Natural killer cell treated with Interleukin-12 subunit alpha and Interleukin-12 subunit beta and Interleukin-15 and Interleukin-18, amount 100 ng/mL, for 72 hours (primary cell): Measurements from ENCODE around the gene SYT1. TPM values are rescaled to one million over a fixed set of nuclear protein-coding genes. Genes with fewer than 3 reads are reported as not detected.
"Not testable (repeated sequence)": the region's sequence is repeated elsewhere in the genome, so short reads cannot be mapped to it uniquely, and the experiment has no call there.

ENCODE experiments used
- ATAC-seq, 2 donors: fragments of 150-1000 bp; cut with Tn5 transposase in 1 of 2; sonication (Bioruptor Pico), chemical (Tn5 transposase) in 1 of 2; 2 replicates each; pipeline ENCODE4 v1.10.0; 2021
- DNase-seq: peaks from one replicate; pipeline ENCODE4 v3.0.0; 2022; ENCODE audit warnings: low spot score
- H3K27ac Mint-ChIP-seq, 2 donors: 1 replicate in 1 of 2; 2 replicates in 1 of 2; pipeline ENCODE4 v1.8.0; 2022; ENCODE audit warnings: mixed read lengths in 2 of 2, mild to moderate bottlenecking in 1 of 2, moderate library complexity in 1 of 2
- H3K27me3 Mint-ChIP-seq, 2 donors: 1 replicate in 1 of 2; 2 replicates in 1 of 2; pipeline ENCODE4 v1.8.0; 2022; ENCODE audit warnings: mixed read lengths in 2 of 2
- H3K36me3 Mint-ChIP-seq: one replicate; pipeline ENCODE4 v1.8.0; 2022; ENCODE audit warnings: mixed read lengths
- H3K4me1 Mint-ChIP-seq, 2 donors: 1 replicate in 1 of 2; 2 replicates in 1 of 2; pipeline ENCODE4 v1.8.0; 2022; ENCODE audit warnings: low read depth in 2 of 2, mixed read lengths in 2 of 2, mild to moderate bottlenecking in 1 of 2
- H3K4me3 Mint-ChIP-seq: one replicate; pipeline ENCODE4 v1.8.0; 2022; ENCODE audit warnings: mixed read lengths
- H3K9me3 Mint-ChIP-seq: 2 replicates; pipeline ENCODE4 v1.8.0; 2022; ENCODE audit warnings: mixed read lengths
- total RNA-seq, 2 donors: library from RNA; stranded (reverse); gene quantifications; one replicate each; pipeline ENCODE4 v1.2.3, GENCODE V29; 2022

The SYT1 gene
- not detected for total RNA-seq

DNA sequence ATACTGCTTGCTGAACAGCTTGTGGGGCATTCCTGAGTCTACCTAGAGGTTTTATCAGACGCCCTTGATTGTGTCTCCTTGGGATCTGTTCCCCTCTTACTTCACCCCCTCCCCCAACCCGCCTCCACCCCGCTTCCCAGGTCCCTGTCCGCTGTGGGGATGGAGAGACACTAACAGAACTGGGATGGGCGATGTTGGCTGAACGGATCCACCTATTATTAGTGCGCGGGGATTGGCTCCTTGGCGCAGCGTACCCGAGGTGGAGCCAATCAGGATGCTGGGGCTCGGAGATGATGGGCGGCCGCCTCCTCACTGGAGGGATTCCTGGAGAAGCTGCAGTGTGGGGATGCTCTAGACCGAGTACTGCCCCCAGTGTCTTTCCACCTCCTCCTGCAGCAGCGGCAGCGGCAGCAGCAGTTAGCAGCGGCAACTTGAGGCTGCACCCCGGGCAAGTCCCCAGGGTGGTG is at the start of gene SYT1:
Gene SYT1 (plus strand): TSS at position 372 of the 467 bp plus-strand sequence.
- Mint-ChIP-seq H3K27ac (no peak within 1 kb of the TSS), H3K4me1 (no peaks in the 10 kb centered on the region), H3K36me3 (no peaks in the 10 kb centered on the region), H3K27me3 (peaks cover 0 to 3% of the 10 kb centered on the region in 2 donors), H3K9me3 (peaks cover 6% of the 10 kb centered on the region), H3K4me3 (no peak within 1 kb of the TSS)
- ATAC-seq (peak in 1 of 2 donors; percentile 24), DNase-seq (no peak)

DNA sequence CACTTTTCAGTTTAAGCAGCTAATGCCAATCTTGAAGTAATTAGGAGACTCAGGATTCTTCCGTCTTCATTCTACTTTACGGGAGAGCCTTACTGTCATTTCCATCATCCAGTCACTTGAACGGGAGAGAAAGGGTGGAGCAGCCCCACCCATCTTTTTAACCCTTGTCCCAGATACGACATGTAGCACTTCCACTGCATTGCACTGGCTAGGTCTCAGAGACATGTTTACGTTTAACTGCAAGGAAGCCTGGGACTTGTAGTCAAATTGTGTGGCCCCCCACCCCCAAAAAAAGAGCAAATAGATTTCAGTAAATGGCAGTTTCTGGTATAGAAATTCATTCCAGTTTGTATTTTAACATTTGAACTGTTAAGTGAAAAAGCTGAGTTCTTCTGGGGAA is 46.1 kb upstream of the SYT1 start:
- H3K4me1 Mint-ChIP-seq: no peaks in the 10 kb centered on the region
- ATAC-seq (no peak), DNase-seq (no peak)
- H3K27ac Mint-ChIP-seq: no peak overlapping the region
- H3K27me3 Mint-ChIP-seq: no peaks in the 10 kb centered on the region
- H3K36me3 Mint-ChIP-seq: peaks cover 5% of the 10 kb centered on the region
- H3K4me3 Mint-ChIP-seq: no peak overlapping the region
- peaks cover 15% of the 10 kb centered on the region for H3K9me3 Mint-ChIP-seq

DNA sequence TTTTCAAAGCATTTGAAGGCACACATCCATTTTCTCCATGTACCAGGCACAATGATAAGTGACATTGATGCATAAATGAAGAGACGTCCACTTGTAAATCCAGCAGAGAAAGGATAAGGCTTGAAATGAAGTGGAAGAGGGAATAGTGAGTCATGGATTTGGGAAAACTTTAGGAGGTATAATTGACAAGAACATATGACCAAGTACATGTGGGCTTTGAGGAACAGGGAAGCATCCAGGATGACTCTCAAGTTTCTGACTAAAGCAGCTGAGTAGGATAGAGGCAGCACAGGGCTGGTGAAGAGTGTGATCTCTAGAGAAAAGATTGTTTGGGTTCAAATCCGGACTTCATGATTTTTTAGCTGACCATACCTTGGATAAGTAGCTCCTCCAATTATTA is 43.6 kb upstream of the SYT1 start:
- no peak overlapping the region for H3K4me3 Mint-ChIP-seq
- no peaks in the 10 kb centered on the region for H3K36me3 Mint-ChIP-seq
- no peak overlapping the region for H3K27ac Mint-ChIP-seq
- DNase-seq (no peak), ATAC-seq (no peak)
- no peaks in the 10 kb centered on the region for H3K4me1 Mint-ChIP-seq
- peaks cover 11% of the 10 kb centered on the region for H3K9me3 Mint-ChIP-seq
- H3K27me3 Mint-ChIP-seq: no peaks in the 10 kb centered on the region

GRCh38 chr12:78824918-78825317 is 39.7 kb upstream of the SYT1 start:
- no peak for DNase-seq
- no peaks in the 10 kb centered on the region for H3K36me3 Mint-ChIP-seq
- no peak overlapping the region for H3K4me3 Mint-ChIP-seq
- ATAC-seq: no peak
- no peak overlapping the region for H3K27ac Mint-ChIP-seq
- H3K9me3 Mint-ChIP-seq: peaks cover 13% of the 10 kb centered on the region
- H3K27me3 Mint-ChIP-seq: no peaks in the 10 kb centered on the region
- no peaks in the 10 kb centered on the region for H3K4me1 Mint-ChIP-seq

DNA sequence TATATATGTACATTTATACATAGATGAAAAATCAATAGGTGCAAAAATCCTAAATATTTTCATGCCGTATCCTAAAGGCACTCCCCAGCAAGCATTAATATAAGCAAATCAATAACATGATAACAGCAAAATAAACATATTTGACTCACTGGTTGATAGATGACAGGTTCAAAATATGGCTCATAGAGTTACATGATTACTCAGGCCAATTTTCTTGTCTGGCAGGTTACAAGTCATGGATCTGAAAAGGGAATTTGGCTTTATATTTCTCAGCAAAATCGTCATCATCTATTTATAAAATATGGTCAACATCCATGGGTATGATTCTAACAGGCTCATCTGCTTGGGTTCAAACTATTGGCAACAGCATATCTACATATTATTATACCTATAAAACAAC is 34.9 kb upstream of the SYT1 start:
- no peaks in the 10 kb centered on the region for H3K4me1 Mint-ChIP-seq
- H3K9me3 Mint-ChIP-seq: peaks cover 13% of the 10 kb centered on the region
- H3K27ac Mint-ChIP-seq: no peak overlapping the region

GRCh38 chr12:78835493-78835892 is 29.1 kb upstream of the SYT1 start:
- Mint-ChIP-seq H3K9me3 (peaks cover 4% of the 10 kb centered on the region), H3K27me3 (no peaks in the 10 kb centered on the region), H3K36me3 (no peaks in the 10 kb centered on the region), H3K27ac (no peak overlapping the region), H3K4me1 (no peaks in the 10 kb centered on the region), H3K4me3 (no peak overlapping the region)
- no peak for ATAC-seq
- no peak for DNase-seq

More for the DNA sequence above, 34.9 kb upstream of the SYT1 start:
- Mint-ChIP-seq H3K27me3 (no peaks in the 10 kb centered on the region), H3K36me3 (no peaks in the 10 kb centered on the region), H3K4me3 (no peak overlapping the region)
- ATAC-seq: no peak
- no peak for DNase-seq

DNA sequence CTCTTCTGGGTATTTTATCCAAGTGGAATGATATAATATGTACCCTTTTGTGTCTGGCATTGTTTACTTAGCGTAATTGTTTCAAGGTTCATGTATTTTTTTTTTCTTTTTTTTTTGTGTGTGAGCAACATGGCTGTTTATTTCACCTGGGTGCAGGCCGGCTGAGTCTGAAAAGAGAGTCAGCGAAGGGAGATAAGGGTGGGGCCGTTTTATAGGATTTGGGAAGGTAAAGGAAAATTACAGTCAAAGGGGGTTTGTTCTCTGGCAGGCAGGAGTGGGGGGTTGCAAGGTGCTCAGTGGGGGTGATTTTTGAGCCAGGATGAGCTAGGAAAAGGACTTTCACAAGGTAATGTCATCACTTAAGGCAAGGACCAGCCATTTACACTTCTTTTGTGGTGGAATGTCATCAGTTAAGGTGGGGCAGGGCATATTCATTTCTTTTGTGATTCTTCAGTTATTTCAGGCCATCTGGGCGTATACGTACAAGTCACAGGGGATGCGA is 24.0 kb upstream of the SYT1 start:
- ATAC-seq, H3K36me3 Mint-ChIP-seq, H3K27ac Mint-ChIP-seq, DNase-seq, H3K4me3 Mint-ChIP-seq, H3K27me3 Mint-ChIP-seq, H3K9me3 Mint-ChIP-seq, H3K4me1 Mint-ChIP-seq: not testable (repeated sequence)

GRCh38 chr12:78853231-78853630 is 11.3 kb upstream of the SYT1 start:
- no peak for ATAC-seq
- Mint-ChIP-seq H3K4me3 (no peak overlapping the region), H3K36me3 (no peaks in the 10 kb centered on the region), H3K9me3 (peaks cover 8% of the 10 kb centered on the region), H3K27me3 (no peaks in the 10 kb centered on the region), H3K27ac (no peak overlapping the region), H3K4me1 (no peaks in the 10 kb centered on the region)
- no peak for DNase-seq

GRCh38 chr12:78863482-78864402 is 832 bp upstream of the SYT1 start:
- Mint-ChIP-seq H3K36me3 (no peaks in the 10 kb centered on the region), H3K4me3 (no peak overlapping the region), H3K27ac (no peak overlapping the region), H3K4me1 (no peaks in the 10 kb centered on the region), H3K9me3 (peaks cover 7% of the 10 kb centered on the region), H3K27me3 (peaks cover 0 to 3% of the 10 kb centered on the region in 2 donors)
- ATAC-seq (no peak), DNase-seq (no peak)

DNA sequence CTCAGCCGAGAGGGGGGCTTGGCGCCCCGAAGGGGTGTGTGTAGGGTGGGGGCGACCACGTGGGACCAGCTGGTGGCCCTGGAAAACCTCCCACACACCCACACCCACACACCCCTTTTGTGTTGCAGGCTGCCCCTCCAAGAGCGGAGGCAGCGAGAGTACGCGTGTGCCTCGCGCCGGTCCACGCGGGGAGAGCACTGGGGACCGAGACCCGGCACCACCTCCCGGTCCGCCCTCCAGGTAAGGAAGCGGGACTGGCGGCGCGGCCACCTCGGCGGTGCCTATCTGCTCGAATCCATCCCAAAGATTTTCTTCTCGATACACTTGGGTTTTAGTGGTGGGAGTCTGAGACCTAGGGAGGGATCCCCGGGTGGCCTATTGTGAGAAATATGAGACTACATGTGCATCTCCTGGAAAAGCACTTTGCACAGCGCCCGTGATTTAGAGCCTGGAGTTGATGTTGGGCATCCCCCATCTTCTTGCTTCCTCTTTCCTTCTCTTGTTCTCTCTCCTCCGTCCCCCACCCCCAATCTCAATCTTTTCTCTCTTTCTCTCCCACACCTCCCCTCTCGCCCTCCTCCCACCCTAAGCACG is 393 bp downstream of the SYT1 start:
- ATAC-seq (peak; percentile 27 to 43), DNase-seq (no peak)
- Mint-ChIP-seq H3K4me3 (no peak overlapping the region), H3K27ac (no peak overlapping the region), H3K9me3 (peaks cover 3% of the 10 kb centered on the region), H3K36me3 (no peaks in the 10 kb centered on the region), H3K27me3 (peaks cover 0 to 3% of the 10 kb centered on the region in 2 donors), H3K4me1 (no peaks in the 10 kb centered on the region)

DNA sequence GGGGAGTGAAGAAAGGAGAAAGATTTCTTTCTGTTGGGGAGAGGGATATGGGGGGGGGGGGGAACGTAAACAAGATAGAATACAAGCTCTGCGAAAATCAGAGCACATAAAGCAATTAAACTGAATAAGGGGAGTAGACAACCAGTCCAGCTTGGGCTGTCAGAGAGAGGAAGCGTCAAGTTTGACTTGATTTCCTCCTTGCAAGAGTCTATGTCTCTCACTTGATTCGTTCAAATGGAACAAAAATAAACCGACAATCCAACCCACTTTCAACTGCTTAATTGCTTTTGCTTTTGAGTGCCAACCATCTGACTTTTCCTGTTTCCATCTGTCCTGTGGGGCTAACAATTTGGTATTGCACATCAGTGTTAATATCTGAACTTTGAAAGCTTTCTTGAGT is 942 bp downstream of the SYT1 start:
- no peaks in the 10 kb centered on the region for H3K36me3 Mint-ChIP-seq
- no peak for ATAC-seq
- H3K9me3 Mint-ChIP-seq: peaks cover 3% of the 10 kb centered on the region
- H3K4me1 Mint-ChIP-seq: no peaks in the 10 kb centered on the region
- peaks cover 0 to 3% of the 10 kb centered on the region in 2 donors for H3K27me3 Mint-ChIP-seq
- DNase-seq: no peak
- H3K27ac Mint-ChIP-seq: no peak overlapping the region
- H3K4me3 Mint-ChIP-seq: no peak overlapping the region

DNA sequence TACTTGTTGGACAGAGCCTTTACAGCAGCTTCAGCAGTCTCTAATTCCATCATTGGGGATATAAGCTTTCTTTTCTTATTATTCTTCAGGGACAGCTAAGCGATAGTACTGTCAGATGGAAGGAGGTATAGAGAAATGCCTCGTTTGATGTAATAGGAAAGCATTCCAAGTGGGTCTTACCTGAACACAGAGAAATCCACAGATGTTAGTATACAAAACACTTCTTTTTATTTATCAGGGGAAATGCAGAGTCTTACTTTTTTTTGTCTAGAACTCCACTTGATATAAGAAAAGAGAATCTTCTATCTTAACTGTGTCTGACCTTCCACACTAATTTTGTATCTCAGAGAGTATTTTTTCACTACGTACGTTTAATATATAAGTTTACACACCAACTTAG is 1.9 kb downstream of the SYT1 start:
- Mint-ChIP-seq H3K27ac (no peak overlapping the region), H3K36me3 (no peaks in the 10 kb centered on the region), H3K9me3 (peaks cover 3% of the 10 kb centered on the region), H3K4me1 (no peaks in the 10 kb centered on the region), H3K27me3 (peaks cover 0 to 3% of the 10 kb centered on the region in 2 donors), H3K4me3 (no peak overlapping the region)
- ATAC-seq: no peak
- no peak for DNase-seq

DNA sequence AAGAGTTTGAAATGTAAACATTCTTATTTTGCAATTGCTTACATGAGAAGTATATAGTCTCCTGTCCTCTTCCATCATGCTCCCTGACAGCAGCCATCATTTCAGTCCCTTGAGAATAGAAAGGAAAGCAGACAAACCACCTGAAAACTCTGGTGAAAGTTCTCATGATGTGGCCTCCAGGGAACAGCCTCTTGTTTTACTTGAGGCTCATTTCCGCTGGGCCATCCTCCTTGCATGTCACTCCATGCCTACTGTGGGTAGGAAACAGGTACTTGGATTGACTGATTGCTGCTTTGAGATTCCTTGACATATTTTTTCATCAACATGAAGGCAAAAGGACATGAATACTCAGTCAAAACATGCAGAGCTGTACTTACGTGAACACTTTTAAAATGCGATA is 6.0 kb downstream of the SYT1 start:
- no peaks in the 10 kb centered on the region for H3K27me3 Mint-ChIP-seq
- no peak overlapping the region for H3K27ac Mint-ChIP-seq
- H3K9me3 Mint-ChIP-seq: peaks cover 6% of the 10 kb centered on the region
- H3K36me3 Mint-ChIP-seq: no peaks in the 10 kb centered on the region
- no peak for DNase-seq
- no peak for ATAC-seq
- H3K4me1 Mint-ChIP-seq: no peaks in the 10 kb centered on the region
- H3K4me3 Mint-ChIP-seq: no peak overlapping the region

- H3K27me3 Mint-ChIP-seq: no peaks in the 10 kb centered on the region
- H3K36me3 Mint-ChIP-seq: no peaks in the 10 kb centered on the region
- DNase-seq (no peak), ATAC-seq (no peak)
- H3K4me3 Mint-ChIP-seq: no peak overlapping the region
- no peaks in the 10 kb centered on the region for H3K4me1 Mint-ChIP-seq
- H3K27ac Mint-ChIP-seq: no peak overlapping the region
- H3K9me3 Mint-ChIP-seq: peaks cover 6% of the 10 kb centered on the region
Measured at GRCh38 chr12:78871566-78871965, 7.0 kb downstream of the SYT1 start.
